T-helper 2 cell (primary cell): ENCODE measurements around the gene SH2D3C.

Experiments used
- DNase-seq, 5 experiments: peaks; one replicate each; pipeline versions ENCODE4 v3.0.0 to v3.0.0-alpha.2; 2012 to 2022

SH2D3C gene

DNA sequence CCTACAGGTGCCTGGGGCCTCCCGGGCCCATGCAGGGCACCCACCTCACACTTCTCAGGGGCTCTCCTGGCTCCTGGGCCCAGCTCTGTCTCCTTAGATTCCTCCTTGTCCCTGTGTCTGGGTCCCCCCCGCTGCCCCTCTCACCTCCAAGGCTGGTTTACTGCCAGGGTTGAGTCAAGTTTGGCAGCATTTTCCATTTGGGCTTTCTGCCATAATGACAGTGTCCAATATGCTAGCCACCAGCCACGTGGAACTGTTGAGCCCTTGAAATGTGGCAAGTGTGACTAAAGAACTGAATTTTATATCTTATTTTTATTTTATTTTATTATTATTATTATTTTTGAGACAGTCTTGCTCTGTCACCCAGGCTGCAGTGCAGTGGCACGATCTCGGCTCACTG is 60.7 kb downstream of the SH2D3C start:
- no peak for DNase-seq

DNA sequence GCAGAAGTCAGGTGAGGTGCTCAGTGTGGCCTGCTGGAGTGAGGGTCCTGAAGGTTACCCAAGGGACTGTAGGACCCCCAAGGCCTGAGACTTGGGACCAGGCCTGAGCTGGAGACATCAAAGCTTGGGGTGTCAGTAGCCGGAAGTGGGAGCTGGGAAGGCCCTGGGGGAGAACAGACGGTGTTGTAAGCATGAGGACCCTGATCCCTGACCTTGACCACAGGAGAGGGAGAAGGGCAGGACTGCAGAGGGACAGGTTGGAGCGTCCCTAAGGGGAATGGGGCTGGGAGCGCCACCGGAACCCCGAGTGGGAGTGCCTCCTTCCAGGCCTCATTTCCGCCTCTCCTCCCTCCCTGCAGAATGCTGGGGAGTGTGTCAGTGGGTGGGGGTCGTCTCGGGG is 62.1 kb downstream of the SH2D3C start:
- no peak for DNase-seq

DNA sequence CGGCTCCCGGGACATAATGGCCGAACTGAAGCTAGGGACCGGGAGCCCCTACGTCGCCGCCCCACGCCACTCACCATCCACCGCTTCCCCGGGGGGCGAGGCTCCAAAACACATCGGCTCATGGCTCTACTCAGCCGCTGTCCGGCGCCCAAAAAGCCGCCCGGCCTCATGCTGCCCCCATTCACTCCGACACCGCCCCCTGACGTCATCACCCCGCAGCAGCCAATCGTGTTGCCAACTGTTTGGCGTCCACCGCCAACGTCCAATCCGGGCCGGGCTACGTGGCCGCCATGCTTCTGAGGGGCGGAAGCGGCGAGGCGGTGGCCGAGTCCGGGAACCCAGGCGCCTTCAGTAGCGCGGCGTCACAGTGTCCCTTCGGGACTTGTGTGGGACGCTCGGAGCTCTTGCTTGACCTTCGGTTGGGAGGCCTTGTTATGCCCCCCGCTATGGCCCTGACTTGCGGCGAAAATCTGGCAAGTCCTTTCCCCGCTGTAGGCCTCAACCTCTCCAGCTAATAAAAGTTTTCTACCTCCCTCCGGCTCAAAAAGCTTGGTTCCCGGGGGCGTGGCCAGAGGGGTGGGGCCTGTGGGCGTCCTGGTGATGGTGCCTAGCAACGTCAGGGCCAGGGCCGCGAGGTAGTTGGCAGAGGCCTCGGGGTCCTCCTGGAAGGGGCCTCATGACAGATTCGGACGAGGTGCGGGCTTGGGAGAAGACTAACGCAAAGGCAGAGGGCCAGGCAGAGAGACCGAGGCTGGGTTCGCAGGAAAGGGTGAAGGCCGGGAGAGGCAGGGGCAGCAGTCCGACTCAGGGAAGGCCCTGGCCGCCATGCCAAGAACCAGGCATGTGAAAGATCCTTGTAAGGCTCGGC is 62.8 kb downstream of the SH2D3C start, which contains the start of the genes PTRH1 and TTC16:
Gene PTRH1, minus strand, starts transcription at position 194 of the 868 bp plus-strand sequence. Its CDS starts 24 bp downstream, at position 170.
Gene TTC16, plus strand, starts transcription at position 610 of the 868 bp plus-strand sequence. Its CDS starts 67 bp downstream, at position 677.
- peak; percentile 91 to 97 (median 95) for DNase-seq

DNA sequence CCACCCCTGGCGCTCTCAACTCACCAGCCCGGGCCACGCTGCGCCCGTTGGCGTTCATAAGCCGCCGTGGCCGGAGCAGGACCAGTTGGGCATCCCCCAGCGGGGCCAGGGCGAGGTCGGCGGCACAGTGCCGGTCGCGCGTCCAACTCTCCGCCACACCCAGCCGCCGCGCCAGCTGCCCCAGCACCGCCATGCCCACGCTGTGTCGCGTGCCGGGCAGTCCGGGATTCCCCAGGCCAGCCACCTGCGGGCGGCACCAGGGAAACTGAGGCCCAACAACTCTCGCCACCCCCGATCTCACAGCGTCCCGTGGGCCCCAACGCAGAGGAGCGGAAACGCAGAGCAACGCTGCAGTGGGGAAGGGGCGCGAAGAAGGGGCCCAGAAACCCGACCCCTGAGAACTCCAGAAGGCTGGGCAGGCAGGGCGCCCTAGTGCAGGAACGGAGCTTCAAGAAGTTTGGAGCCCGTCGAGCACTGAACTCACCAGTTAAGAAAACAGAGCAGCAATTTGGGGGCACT is 63.5 kb downstream of the SH2D3C start:
- no peak for DNase-seq

DNA sequence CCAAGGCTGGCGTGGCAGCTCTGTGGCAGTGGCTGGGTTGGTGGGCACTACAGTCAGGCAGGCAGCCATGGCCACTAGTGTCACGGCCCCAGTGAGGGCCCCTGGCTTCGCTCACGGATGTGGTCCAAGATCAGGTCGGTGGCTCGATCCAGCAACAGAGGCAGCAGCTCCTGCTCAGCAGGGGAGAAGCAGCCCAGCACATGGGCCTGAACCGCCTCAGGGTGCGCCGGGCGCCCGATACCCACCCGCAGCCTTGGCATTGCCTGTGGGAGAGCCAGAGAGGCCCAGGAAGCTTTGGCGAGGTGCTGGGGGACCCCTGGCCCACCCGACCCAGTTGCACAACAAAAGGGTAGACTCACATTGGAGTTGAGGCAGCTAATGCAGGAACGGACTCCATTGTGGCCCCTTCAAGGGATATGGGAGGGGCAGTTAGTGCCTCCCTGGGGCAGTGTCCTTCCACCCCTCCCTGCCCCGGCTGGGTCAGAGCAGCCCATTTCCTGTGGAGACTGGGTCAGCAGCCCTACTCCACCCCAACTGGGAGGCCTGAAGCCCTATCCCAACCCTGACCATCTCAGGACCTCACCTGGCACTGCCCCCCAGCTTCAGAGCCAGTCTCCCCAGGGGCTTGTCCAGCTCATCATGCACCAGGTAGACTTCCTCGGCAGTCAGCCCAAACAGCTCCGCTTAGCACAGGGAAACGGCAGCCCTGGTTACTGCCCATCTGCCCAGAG is 64.3 kb downstream of the SH2D3C start:
- no peak for DNase-seq

DNA sequence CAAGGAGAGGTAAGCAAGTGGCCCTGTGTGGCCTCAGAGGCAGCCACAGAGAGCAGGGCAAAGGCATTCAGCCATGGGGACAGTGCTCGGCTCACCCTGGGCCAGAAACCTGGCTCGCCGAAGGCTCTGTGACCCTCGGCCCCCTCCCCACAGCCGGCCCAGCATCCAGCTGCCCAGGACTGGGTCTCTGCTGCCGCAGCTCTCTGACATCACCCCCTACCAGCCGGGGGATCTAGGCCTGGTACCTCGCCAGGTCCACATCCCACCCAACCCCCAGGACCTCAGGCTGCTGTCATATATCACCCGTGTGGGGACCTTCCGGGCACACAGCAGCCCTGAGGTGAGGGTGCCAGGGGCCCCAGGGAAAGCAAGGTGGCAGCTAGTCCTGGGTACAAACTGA is 65.6 kb downstream of the SH2D3C start:
- no peak for DNase-seq

DNA sequence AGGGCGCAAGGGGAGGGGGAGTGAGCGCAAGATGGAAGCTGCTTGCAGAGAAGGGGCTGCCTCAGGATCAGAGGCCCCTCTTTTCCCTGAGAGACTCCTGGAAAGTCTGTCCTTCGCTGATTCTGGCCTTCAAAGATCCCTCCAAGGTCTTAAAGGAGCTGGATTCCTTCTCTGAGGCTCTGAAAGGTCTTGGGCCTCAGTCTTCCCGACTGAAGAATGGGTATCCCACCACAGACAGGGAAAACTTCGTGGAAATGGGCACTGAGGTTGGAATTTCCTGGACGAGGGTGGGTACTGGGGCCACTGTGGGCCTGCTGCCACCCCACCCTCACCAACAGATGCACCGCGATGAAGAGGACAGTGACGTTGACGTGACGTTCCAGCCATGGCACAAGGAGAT is 66.1 kb downstream of the SH2D3C start:
- DNase-seq, result no peak

DNA sequence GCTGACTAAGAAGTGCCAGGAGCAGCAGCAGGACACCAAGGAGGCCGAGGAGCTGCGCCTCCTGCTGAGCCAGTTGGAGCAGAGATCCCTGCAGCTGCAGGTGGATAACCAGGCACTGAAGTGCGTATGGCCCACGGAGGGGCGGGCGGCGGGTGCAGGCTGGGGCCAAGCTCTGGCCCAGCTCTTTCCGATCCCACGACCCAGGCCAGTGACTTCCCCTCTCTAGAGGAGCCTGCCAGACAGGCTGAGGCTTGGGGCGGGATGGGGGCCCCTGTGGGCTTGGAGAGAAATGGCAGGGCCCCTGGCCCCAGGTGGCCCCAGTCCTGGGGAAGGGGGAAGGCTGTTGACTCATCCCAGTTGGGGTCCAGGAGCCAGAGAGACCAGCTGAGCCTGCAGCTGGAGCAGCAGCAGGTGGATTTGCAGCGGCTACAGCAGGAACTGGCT is 66.6 kb downstream of the SH2D3C start:
- no peak for DNase-seq

DNA sequence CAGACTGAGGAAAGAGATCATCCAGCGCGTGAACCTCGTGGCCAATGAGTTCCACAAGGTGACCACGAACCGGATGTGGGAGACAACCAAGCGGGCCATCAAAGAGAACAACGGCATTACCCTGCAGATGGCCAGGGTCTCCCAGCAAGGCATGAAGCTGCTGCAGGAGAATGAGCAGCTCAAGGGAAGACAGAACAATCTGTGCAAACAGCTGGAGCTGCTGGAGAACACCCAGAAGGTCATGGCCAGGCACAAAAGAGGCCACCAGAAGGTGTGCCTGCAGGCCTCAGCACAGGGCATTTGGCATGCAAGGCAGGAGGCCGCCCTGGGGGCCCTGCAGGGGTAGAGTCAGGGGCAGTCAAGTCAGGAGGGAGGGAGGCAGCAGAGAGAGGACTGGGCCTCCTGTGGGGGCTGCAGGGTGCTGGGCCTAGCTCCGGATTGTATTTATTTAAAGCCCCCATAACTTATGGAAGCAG is 67.2 kb downstream of the SH2D3C start:
- DNase-seq, result peak in 1 of 5 experiments; percentile 53

DNA sequence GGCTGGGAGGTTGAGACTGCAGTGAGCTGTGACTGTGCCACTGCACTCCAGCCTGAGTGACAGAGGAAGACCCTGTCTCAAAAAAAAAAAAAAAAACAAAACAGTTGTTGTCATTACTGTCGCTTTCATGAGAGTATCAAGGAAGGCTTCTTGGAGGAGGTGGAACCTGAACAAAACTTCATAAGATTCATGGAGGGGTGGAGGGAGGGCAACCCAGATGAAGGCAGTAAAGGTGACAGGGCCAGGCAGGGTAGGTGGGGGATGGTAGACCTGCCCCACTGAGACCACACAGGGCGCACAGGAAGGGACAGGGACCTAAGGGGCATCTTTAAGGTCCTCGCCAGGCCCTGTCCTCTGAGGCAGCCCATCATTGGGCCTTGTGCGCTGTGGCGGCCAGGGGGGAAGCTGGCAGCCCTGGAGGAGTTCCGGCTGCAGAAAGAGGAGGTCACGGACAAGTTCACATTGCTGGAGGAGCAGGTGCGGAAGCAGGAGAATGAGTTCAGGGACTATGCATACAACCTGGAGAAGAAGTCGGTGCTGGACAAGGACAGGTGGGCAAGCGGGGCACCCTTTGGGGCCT is 68.2 kb downstream of the SH2D3C start:
- DNase-seq, result no peak

DNA sequence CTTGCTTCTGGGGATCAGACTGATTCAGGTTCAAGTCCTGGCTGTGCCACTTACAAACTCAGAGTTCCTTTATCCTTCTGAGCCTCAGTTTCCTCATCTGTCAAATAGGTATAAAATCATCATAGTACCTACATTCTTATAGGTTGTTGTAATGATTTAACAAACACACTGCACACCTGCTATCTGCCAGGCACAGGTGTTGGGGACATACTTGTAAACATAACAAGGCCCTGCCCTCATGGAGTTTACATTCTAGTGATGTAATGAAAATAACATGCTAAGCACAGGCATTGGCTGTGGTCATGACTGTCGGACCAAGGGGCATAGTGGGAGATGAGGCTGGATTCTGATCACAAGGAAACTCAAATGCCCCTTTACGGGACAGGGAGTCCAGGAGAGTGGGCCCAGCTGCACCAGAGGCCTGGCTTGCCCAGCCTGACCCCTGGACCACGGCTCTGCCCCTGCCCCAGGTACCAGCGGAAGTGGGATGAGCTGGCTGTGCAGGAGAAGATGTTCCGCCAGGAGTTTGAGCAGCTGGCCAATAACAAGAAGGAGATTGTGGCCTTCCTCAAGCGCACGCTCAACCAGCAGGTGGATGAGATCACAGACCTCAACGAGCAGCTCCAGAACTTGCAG is 69.4 kb downstream of the SH2D3C start:
- DNase-seq, result no peak

DNA sequence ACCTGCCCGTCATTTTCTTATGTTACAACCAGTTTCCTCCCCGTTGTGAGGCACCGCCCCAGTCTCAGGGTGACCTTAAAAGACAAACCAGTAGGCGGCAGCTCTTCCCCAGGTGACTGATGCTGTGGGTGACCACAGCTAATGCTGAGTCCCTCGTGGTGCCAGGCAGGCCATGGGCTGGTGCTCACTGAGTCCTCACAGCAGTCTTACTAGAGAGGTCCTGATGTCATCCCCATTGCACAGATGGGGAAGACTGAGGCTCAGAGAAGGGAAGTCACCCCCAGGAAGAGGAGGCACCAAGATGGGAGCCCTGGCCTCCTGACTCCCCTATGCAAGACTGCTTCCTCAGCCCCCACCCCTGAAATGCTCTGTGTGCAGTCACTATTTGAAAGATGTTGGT is 70.7 kb downstream of the SH2D3C start:
- peak in 3 of 5 experiments; percentile 38 to 70 (median 43) for DNase-seq

DNA sequence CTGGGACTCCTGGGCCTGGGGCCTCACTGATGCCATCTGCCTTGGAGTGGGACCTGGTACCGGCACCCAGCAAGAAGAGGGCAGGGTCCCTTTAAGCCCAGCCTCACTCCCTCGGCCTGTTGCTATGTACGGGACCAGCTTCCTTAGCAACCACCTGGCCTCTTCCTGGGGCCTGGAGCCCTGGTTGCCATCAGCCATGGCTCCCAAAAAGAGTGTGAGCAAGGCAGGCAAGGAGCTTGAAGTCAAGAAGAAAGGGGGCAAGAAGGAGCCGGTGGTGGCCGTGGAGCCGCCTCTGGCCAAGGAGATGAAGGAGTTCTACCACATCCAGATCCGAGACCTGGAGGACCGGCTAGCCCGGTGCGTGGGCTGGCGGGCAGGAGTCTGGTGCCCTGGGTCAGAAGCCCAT is 71.6 kb downstream of the SH2D3C start, which contains the start of gene CFAP157:
Gene CFAP157, plus strand, starts transcription at position 153 of the 406 bp plus-strand sequence. Its CDS starts 44 bp downstream, at position 197.
- no peak for DNase-seq

DNA sequence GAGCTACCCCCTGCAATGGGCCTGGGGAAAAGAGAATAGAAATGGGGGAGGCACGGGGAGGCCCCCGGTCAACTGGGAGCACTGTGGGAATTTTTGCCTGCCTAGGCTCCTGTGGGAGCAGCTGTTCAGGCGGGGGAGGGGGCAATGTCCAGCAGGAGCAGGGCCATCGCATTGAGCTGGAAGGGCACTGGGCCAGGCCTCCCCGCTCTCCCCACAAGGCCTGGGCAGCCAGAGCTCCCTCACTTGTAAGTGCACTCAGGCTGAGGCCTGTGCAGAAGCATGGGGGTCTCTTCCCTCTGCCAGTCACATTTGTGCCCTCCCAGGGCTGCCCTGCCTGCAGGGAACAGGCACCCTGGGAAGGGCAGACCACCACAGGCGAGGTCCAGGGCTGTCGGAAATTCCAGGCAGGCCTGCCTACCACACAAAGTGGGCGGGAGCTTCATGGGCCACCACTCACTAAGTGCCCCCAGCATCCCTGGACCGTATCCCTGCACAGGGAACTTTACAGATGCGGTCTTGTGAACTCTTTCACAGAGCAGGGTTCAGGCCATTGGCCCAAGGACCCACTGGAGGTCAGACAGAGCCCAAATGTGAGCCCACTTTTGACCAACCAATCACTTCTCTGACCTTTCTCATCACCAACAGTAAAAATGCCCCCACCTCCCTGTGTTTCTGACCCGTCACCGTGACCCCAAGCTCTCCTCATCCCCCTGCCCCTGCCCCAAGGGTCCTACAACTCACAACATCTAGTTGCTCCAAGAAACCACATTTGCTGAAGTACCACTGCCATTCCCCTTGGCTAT is 72.7 kb downstream of the SH2D3C start:
- no peak for DNase-seq

DNA sequence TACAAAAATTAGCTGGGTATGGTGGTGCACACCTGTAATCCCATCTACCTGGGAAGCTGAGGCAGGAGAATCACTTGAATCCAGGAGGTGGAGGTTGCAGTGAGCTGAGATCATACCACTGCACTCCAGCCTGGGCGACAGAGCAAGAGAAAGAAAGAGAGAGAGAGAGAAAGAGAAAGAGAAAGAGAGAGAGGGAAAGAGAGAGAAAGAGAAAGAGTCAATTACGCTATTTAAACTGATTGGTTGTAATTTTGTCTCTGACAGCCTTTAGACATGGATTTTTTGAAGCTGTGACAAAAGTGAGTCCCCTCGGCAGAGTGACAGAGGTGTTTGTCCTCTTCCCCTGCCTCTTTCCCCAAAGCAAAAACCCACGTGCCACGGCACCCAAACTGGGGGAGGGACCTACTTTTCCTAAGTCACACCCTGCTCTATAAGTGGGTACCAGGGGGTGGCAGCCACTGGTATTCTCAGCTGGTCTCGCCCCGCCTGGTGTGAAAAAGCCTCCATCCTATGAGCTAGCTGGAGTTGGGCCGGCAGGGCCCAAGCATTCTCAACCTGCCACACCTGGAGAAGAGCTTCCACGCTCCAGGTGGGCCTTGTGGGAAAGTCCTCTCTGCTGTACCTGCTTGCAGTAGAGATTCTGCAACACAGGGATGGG is 75.0 kb downstream of the SH2D3C start:
- no peak for DNase-seq

DNA sequence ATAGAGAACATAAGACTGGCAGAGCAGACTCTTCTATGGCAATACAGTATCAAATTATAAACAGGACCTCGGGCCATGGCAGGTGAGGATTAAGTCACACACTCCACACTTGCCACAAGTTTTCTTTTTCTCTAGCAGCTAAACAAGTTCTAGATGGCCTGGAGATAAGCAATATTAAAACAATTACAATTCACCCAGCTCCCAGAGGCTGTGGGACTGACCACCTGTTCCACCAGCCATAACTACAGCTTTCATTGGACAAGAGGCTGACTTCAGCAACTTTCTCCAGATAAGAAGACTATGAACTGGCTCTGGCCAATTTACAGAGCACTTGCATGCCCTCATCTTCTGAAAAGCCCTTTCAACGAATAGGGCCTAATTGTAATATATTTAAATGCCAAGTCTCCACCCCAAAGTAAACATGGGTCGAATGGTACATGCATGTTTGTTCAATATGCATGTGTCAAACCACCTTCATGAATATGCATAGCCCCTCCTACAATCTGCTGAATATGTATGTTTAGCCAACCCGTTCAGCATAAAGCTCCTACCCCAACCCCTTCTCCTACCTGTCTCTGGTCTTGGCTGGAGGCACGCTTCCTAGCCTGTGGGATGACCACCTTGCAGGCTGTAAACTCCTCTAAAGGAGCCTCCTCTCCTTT is 77.7 kb downstream of the SH2D3C start:
- no peak for DNase-seq

DNA sequence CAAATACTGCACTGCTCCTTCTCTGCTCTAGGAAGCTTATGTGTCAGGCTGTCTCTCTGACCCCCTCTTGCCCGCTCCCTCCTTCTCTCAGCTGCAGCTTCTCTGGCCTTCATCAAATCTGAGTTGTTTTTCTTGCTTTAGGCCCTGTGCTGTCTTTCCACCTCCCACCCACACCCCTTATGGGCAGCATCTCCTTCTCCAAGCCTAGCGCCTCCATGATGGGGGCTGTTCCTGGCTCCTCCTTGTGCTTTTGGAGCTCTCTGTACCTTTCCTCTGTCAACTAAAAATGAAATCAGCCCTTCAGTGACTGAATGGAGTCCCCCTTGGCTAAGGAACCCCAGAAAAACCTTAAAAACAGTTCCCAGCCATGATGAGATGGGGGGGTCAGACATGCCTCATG is 78.3 kb downstream of the SH2D3C start:
- DNase-seq, result no peak

DNA sequence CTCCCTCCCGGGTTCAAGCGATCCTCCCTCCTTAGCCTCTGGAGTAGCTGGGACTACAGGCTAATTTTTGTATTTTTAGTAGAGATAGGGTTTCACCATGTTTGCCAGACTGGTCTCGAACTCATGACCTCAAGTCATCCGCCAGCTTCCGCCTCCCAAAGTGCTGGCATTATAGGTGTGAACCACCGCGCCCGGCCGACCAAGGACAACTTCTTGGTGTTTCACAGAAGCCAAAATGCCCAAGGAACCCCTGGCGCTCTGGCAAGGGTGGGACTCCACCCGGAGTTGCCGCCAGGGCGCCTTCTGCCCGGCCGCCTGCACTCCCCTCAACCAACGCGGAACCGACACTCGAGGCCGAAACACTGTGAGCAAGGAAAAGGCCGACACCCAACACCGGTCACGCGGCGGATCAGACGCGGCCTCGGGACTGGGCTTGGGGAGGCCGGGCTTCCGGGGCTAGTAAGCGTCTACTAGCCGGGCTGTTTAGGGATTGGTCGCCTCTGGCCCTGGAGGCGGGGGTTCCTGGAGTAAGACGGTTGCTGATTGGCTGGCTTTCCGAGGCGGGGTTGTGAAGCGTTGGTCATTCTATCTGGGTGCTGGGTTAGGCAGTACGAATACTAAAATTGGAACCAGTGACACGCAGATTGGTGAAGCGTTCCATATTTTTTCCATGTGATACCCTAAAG is 79.3 kb downstream of the SH2D3C start:
- peak; percentile 50 to 91 (median 76) for DNase-seq

DNA sequence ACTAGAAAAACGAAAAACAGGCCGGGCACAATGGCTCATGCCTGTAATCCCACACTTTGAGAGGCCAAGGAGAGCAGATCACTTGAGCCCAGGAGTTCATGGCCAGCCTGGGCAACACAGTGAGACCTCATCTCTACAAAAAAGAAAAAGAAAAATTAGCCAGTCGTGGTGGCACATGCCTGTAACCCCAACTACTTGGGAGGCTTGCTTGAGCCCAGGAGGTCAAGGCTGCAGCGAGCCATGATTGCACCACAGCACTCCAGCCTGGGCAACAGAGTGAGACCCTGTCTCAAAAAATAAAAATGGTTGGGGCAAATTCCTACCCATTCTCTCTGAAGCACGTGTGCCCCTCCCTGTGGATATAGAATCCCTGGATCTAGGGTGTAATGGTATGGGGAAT is 80.1 kb downstream of the SH2D3C start:
- DNase-seq, result no peak

DNA sequence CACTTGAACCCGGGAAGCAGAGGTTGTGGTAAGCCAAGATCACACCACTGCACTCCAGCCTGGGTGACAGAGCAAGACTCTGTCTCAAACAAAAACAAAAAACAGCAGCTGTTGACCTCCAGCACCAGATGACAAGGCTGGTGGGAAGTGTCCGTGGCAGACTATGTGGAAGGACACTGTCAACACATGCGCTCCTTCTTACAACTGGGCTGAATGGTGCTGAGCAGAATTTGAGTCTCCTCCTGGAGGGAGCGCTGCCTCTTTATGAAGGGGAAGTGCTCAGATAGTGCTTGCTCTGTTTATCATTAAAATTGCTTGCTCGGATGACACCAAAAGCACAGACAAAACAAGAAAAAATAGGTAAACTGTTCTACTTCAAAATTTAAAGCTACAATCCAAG is 80.9 kb downstream of the SH2D3C start:
- DNase-seq, result no peak
